Daoy (cell line): Measurements from ENCODE around the gene ADAP1. TPM values are rescaled to one million over a fixed set of nuclear protein-coding genes. Genes with fewer than 3 reads are reported as not detected.
"Not testable (repeated sequence)": the region's sequence is repeated elsewhere in the genome, so short reads cannot be mapped to it uniquely, and the experiment has no call there.

Source experiments
- DNase-seq: peaks from one replicate; pipeline ENCODE4 v3.0.0-alpha.2; 2015; ENCODE audit warnings: low read depth
- total RNA-seq: library from RNA; depleted of rRNA; stranded (reverse); fragments of >200 nt; shearing (Covaris generic); gene quantifications from 2 replicates; pipeline ENCODE4 v1.2.3, GENCODE V29; 2014

Gene ADAP1
- total RNA-seq, 1 experiment from 2014 or later = 1.3 TPM

- DNase-seq = no peak
Measured at GRCh38 chr7:940599-941408, 13.7 kb downstream of the ADAP1 start.

GRCh38 chr7:939843-940242 is 14.6 kb downstream of the ADAP1 start:
- DNase-seq = no peak

- DNase-seq = no peak
Measured at GRCh38 chr7:938546-939185, 15.8 kb downstream of the ADAP1 start.

GRCh38 chr7:937856-938484 is 16.5 kb downstream of the ADAP1 start:
- no peak for DNase-seq

- DNase-seq = peak; percentile 89
Measured at GRCh38 chr7:936386-937054, 18.0 kb downstream of the ADAP1 start.

GRCh38 chr7:935874-936385 is 18.6 kb downstream of the ADAP1 start:
- no peak for DNase-seq

- no peak for DNase-seq
Measured at GRCh38 chr7:935164-935873, 19.2 kb downstream of the ADAP1 start.

- no peak for DNase-seq
Measured at GRCh38 chr7:934469-935163, 19.9 kb downstream of the ADAP1 start.

- no peak for DNase-seq
Measured at GRCh38 chr7:932651-932975, 21.9 kb downstream of the ADAP1 start.

- no peak for DNase-seq
Measured at GRCh38 chr7:931871-932650, 22.4 kb downstream of the ADAP1 start.

- no peak for DNase-seq
Measured at GRCh38 chr7:930975-931758, 23.3 kb downstream of the ADAP1 start.

- DNase-seq = no peak
Measured at GRCh38 chr7:929311-929711, 25.2 kb downstream of the ADAP1 start.

- no peak for DNase-seq
Measured at GRCh38 chr7:927031-927671, 27.3 kb downstream of the ADAP1 start.

GRCh38 chr7:926061-927030 is 28.1 kb downstream of the ADAP1 start:
- no peak for DNase-seq

GRCh38 chr7:925601-926000 is 28.9 kb downstream of the ADAP1 start:
- peak; percentile 69 for DNase-seq

- peak; percentile 53 for DNase-seq
Measured at GRCh38 chr7:924541-925231, 29.8 kb downstream of the ADAP1 start.

GRCh38 chr7:924042-924441 is 30.4 kb downstream of the ADAP1 start:
- DNase-seq = not testable (repeated sequence)
